ENCODE measurements around the gene STT3A. TPM values are rescaled to one million over a fixed set of nuclear protein-coding genes. Genes with fewer than 3 reads are reported as not detected.

The STT3A gene
- total RNA-seq (2014; rRNA removed; shearing (Covaris generic)) = 60.6 and 87.9 TPM in 2 replicates
- total RNA-seq (2022) = 164 and 172 TPM in 2 replicates
- Bru-seq, nascent RNA = percentile 92 among the genes with signal in this experiment
- percentile 95 among the genes with signal in this experiment for BruChase-seq, experiment 1, labeled RNA remaining after a 6-hour chase
- BruChase-seq, experiment 2, labeled RNA remaining after a 2-hour chase = percentile 95 among the genes with signal in this experiment
- long read RNA-seq, full-length matches to known transcripts = 99 of 146 reads
- long read RNA-seq, partial matches to known transcripts = 29 of 146 reads
- long read RNA-seq, other reads (novel, unspliced or antisense) = 18 of 146 reads

DNA sequence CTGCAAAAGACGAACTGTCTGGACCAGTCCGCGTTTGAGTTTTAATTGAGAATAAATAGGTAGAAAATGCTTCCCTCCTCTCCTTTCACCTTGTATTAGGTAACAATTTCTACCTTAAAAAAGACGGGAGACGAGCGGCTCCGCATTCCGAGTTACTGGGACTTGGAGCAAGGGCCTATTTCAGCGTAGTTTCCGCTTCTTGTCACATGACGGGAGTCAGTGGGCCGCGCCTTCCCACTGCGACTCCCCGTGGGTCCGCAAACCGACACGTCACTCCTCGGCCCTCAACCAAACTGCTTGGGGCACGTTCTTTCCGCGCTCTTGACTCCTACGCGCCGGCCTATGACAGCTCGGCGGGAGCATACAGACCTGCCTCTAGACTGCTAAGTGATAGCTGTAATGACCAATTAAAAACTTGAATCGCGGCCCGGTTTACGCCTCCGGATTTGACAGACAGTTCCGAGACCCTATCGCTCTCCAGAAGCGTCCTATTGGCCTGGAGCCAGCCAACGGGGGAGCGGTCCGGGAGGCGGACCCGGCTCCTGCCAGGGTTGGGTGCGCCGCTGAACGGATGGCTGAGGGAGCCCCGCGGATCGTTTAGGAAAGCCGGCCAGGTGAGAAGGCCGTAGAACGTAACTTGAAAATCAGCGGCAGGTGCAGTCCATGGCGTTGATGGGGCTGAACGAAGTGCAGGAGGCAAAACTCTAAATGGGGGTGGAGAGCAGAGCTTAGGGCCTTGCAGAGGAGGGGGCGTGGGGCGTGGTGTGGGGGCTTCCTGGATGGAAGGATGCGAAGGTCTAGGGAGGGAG, at the start of gene STT3A:
Gene STT3A (plus strand): TSS at position 548 of the 809 bp plus-strand sequence. CDS start 3,064 bp downstream, outside the sequence.
- Histone ChIP-seq H3K27ac (ENCODE audit: low read depth, low read length, poor library complexity, severe bottlenecking) (peak within 1 kb of the TSS; percentile 78), H2AFZ (ENCODE audit: low read length) (peak within 1 kb of the TSS; percentile 53), H3K4me2 (ENCODE audit: low read length) (peak within 1 kb of the TSS; percentile 98), H3K9me2 (ENCODE audit: insufficient read depth, low read length) (no peaks in the 10 kb centered on the region), H3K9me3 (ENCODE audit: low read length) (no peaks in the 10 kb centered on the region), H4K20me1 (ENCODE audit: insufficient read depth, low read length) (peaks cover 22% of the 10 kb centered on the region), H3K4me1 (ENCODE audit: insufficient read depth, low read length, poor library complexity, severe bottlenecking) (peaks cover 25% of the 10 kb centered on the region), H3K4me3 (ENCODE audit: low read depth, low read length, poor library complexity, severe bottlenecking) (peak within 1 kb of the TSS; percentile 90), H3K36me3 (ENCODE audit: insufficient read depth, low read length) (peaks cover 23% of the 10 kb centered on the region), H3K79me2 (ENCODE audit: insufficient read depth, low read depth, low read length) (peaks cover 56% of the 10 kb centered on the region)
- peak; percentile 99 for DNase-seq (ENCODE audit: low spot score)
- ChIA-PET POLR2A (interaction anchor here (0.6 to 5.5 kb wide), 12 partner anchors 10 to 295 kb away, joined by 3 to 34 read pairs (median 7); partner anchors contain the start of genes ACRV1, CHEK1, EI24 and HYLS1), CTCF (ENCODE audit: unreplicated experiment) (interaction anchor here (0.9 to 1.4 kb wide), 3 partner anchors 23 to 295 kb away, joined by 3 to 4 read pairs (median 4); partner anchors contain the start of genes EI24 and HYLS1)
- no peak for TF ChIP-seq EZH2phosphoT487 (IDR thresholded peaks at IDR 0.05; ENCODE audit: borderline replicate concordance, low read depth, low read length)
- TF ChIP-seq, protein P1, sequence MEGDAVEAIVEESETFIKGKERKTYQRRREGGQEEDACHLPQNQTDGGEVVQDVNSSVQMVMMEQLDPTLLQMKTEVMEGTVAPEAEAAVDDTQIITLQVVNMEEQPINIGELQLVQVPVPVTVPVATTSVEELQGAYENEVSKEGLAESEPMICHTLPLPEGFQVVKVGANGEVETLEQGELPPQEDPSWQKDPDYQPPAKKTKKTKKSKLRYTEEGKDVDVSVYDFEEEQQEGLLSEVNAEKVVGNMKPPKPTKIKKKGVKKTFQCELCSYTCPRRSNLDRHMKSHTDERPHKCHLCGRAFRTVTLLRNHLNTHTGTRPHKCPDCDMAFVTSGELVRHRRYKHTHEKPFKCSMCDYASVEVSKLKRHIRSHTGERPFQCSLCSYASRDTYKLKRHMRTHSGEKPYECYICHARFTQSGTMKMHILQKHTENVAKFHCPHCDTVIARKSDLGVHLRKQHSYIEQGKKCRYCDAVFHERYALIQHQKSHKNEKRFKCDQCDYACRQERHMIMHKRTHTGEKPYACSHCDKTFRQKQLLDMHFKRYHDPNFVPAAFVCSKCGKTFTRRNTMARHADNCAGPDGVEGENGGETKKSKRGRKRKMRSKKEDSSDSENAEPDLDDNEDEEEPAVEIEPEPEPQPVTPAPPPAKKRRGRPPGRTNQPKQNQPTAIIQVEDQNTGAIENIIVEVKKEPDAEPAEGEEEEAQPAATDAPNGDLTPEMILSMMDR (conservative IDR thresholded peaks at IDR 0.05; ENCODE audit: low read length) = no peak
- BruUV-seq (replicated peaks) = no TSS peak
- intact Hi-C loops (cut with micrococcal nuclease; ENCODE audit: unreplicated experiment) = loop anchor here (1.0 to 2.0 kb wide), 2 partner anchors 23 to 32 kb away; partner anchors contain the start of genes CHEK1 and EI24

DNA sequence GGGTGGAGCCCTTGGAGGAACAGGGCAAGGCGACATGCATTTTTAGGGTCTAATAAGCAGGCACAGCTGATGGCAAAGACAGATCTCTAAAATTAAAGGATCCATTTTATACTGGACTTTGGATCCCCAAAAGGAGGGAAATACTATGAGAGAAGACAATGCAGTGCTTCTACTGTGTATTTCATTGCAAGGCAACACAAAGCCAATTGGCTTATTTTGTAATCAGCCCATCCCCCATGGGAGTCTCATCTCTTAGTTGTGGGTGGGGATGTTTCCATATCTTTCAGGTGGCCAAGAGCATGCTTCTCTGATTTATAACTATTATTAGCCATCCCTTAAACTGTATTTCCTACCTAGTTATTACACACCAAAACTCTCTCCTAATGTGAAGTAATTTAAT, 41.9 kb upstream of the STT3A start:
- no peak for TF ChIP-seq EZH2phosphoT487 (IDR thresholded peaks at IDR 0.05; ENCODE audit: borderline replicate concordance, low read depth, low read length)
- TF ChIP-seq, protein P1 (conservative IDR thresholded peaks at IDR 0.05; ENCODE audit: low read length) = no peak
- Histone ChIP-seq H3K79me2 (ENCODE audit: insufficient read depth, low read depth, low read length) (no peaks in the 10 kb centered on the region), H2AFZ (ENCODE audit: low read length) (no peak overlapping the region), H3K4me2 (ENCODE audit: low read length) (no peak overlapping the region), H3K9me3 (ENCODE audit: low read length) (peaks cover 19% of the 10 kb centered on the region), H3K9me2 (ENCODE audit: insufficient read depth, low read length) (no peaks in the 10 kb centered on the region), H3K4me1 (ENCODE audit: insufficient read depth, low read length, poor library complexity, severe bottlenecking) (no peaks in the 10 kb centered on the region), H3K36me3 (ENCODE audit: insufficient read depth, low read length) (no peaks in the 10 kb centered on the region), H4K20me1 (ENCODE audit: insufficient read depth, low read length) (no peaks in the 10 kb centered on the region), H3K4me3 (ENCODE audit: low read depth, low read length, poor library complexity, severe bottlenecking) (no peak overlapping the region), H3K27ac (ENCODE audit: low read depth, low read length, poor library complexity, severe bottlenecking) (no peak overlapping the region)
- CTCF ChIA-PET (ENCODE audit: unreplicated experiment) = no interaction called here
- intact Hi-C loops (cut with micrococcal nuclease; ENCODE audit: unreplicated experiment) = no loop called here
- POLR2A ChIA-PET = interaction anchor here (0.7 kb wide), 1 partner anchor 361 kb away, joined by 3 read pairs; no protein-coding TSS in a partner anchor
- no peak for DNase-seq (ENCODE audit: low spot score)
- BruUV-seq (replicated peaks) = no TSS peak
